HG03196 (cell line): ENCODE results near the gene SUSD1.
A peak's percentile ranks its signal among the peaks of the same experiment; 100 is the strongest.

ENCODE experiments used
- ATAC-seq: cut with Tn5 transposase; IDR thresholded peaks from one replicate; pipeline ENCODE4 v1.9.1; 2021; ENCODE audit not compliant: unreplicated experiment

The SUSD1 gene

GRCh38 chr9:111993319-111993718 lies 181.8 kb downstream of the SUSD1 start:
- no peak for ATAC-seq

GRCh38 chr9:111992523-111992922 lies 182.6 kb downstream of the SUSD1 start:
- ATAC-seq: peak; percentile 89

GRCh38 chr9:111991179-111991578 lies 183.9 kb downstream of the SUSD1 start:
- no peak for ATAC-seq
